Activated effector memory CD4-positive, alpha-beta T cell treated with Interleukin-2 at 50 U/mL for 16 hours (primary cell): ENCODE results near the gene ARHGAP22.

Source experiments
- DNase-seq: peaks from one replicate; pipeline ENCODE4 v3.0.0-alpha.2; 2020

ARHGAP22 gene

DNA sequence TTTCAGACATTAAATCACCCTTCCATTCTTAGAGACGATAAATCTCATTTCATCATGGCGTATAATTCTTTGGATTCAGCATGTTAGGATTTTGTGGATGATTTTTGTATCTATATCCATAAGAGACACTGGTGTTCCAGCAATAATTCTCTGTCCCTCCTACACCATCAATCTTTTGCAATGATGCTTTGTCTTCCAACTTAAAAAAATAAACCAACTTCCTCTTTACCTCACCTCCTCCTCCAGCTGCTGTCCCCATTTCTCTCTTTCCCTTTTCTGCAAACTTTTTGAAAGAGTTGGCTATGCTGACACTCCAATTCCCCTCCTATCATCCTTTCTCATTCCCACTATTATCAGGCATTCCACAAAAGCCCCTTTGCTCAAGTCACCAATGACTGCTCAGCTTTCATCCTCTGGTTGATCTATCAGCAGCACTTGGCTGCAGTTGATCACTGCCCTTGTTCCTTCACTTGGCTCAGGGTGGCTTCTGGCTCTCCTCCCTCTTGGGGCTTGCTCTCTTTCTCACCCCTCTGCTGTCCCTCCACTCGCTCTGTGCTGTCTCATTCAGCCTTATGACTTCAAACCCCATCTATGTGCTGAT is 130.0 kb downstream of the ARHGAP22 start:
- DNase-seq, result no peak

GRCh38 chr10:48473704-48474103 is 131.2 kb downstream of the ARHGAP22 start:
- no peak for DNase-seq

- no peak for DNase-seq
Measured at GRCh38 chr10:48472501-48473069, 132.3 kb downstream of the ARHGAP22 start.

DNA sequence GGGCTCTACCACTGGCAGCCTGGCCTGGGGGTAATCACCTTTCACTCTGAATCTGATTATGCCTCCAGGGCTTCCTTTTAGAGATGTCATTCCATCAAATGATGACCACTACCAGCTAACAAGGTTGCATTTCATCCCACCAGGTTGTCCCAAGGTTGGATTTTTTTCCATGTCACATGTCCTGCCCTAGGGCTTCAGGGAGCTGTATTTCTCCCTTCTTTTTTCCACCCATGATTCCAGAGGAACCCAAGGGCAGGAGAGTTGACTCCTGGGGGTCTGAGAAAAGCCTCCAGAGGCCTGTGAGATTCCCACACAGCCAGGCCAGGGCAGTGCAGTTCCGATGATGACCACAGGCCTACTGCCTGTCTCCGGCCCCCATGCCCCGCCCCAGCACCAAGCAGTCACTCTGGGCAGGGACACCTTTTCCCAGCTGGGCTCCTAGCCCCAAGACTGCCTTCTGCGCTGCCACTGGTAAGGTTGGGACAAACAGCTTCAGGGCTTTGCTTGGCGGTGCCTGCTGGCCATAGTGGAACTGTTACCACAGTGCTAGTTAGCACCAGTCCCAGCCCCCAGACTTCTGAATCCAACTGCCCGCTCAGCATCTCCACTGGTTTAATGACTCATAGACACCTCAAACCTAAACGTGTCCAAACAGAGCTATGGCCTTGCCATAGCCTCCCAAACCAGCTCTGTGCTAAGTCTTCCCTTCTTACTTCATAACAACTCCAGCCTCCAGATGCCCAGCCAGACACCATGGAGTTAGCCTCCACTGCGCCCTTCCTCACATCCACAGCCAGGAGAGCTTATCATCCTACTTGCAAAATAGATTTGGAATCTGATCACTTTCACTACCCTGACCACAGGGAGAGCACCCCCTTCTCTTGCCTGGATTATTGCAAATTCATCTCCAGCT is 133.7 kb downstream of the ARHGAP22 start:
- DNase-seq, result no peak

GRCh38 chr10:48470115-48470892 is 134.6 kb downstream of the ARHGAP22 start:
- no peak for DNase-seq

- DNase-seq, result no peak
Measured at GRCh38 chr10:48469516-48470020, 135.3 kb downstream of the ARHGAP22 start.

GRCh38 chr10:48468866-48469511 is 135.9 kb downstream of the ARHGAP22 start:
- DNase-seq, result no peak

- DNase-seq, result no peak
Measured at GRCh38 chr10:48468130-48468790, 136.6 kb downstream of the ARHGAP22 start.

- DNase-seq, result no peak
Measured at GRCh38 chr10:48467669-48468068, 137.2 kb downstream of the ARHGAP22 start.

GRCh38 chr10:48466611-48467240 is 138.1 kb downstream of the ARHGAP22 start:
- no peak for DNase-seq

GRCh38 chr10:48465860-48466521 is 138.9 kb downstream of the ARHGAP22 start:
- DNase-seq, result no peak

DNA sequence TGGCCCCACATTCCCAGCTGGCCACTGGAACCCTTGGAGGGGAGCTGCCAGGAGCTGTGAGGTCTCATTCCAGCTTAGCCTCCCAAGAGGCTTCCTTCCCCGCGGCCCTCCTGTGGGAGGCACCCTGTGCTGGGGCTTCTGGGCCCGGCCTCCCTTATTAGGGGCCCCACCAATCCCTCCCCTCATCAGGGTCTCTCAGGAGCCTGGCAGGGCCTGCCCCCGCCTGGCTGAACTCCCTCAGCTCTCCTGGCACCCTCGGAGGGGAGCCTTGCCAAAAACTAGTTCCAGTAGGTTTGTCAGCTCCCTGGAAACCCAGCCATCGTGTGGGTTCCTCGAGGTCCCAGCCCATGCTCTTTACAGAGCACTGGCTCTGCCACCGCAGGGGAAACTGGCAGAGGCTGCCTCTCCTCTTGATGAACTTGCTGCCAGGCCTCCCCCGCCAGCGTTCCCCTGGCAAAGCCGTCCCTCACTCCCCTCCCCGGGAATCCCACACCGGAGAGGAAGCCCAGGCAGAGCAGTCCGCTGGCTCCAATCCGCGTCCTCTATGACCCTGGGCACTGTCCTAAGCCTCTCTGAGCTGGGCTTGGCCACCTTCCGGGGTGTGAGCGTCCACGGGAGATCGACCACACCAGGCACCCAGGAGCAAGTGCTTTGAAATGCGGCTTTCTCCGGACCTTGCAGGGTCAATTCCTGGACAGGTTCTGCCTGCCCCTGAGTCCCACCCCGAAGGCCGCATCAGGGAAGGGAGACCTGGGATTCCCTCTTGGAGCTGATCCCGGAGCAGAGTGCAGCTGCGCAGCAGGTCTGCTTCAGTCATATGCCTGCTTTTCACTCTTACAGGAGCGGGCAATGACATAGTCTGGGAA is 139.8 kb downstream of the ARHGAP22 start:
- DNase-seq, result no peak

DNA sequence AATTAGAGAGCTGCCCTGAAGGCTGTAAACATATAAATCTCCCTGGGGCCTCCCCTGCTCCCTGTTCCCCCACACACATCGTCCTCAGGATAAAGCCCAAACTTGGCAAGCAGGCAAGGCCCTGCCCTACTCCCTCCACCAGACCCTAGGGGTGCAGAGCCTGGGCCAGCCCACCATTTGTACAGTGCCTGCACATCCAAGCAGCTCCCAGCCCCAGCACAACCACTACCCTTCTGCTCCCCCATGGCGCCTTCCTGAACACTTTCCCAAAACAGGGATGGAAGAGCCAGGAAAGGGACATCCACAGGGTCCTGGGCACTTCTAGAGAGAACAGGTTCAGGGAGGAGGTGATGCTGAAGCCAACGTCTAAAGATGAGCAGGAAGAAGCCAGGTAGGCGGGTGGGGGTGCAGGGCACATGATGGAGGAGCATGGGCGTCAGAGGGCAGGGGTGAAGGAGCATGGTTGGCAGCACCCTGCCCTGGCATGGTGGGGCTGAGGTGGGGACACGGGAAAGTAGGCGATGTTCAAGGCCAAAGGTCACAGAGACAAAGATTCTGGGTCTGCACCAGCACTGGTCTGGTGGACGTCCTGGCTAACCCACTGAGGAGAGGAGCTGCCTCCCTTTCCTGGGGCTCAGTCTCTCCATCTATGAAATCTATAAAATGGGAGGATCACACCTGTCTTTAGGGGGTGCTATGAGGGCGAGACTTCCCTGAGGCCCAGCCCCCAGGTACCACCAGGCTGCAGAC is 140.6 kb downstream of the ARHGAP22 start:
- no peak for DNase-seq

GRCh38 chr10:48463318-48464003 is 141.4 kb downstream of the ARHGAP22 start:
- DNase-seq, result no peak

GRCh38 chr10:48462482-48463020 is 142.3 kb downstream of the ARHGAP22 start:
- DNase-seq, result no peak

DNA sequence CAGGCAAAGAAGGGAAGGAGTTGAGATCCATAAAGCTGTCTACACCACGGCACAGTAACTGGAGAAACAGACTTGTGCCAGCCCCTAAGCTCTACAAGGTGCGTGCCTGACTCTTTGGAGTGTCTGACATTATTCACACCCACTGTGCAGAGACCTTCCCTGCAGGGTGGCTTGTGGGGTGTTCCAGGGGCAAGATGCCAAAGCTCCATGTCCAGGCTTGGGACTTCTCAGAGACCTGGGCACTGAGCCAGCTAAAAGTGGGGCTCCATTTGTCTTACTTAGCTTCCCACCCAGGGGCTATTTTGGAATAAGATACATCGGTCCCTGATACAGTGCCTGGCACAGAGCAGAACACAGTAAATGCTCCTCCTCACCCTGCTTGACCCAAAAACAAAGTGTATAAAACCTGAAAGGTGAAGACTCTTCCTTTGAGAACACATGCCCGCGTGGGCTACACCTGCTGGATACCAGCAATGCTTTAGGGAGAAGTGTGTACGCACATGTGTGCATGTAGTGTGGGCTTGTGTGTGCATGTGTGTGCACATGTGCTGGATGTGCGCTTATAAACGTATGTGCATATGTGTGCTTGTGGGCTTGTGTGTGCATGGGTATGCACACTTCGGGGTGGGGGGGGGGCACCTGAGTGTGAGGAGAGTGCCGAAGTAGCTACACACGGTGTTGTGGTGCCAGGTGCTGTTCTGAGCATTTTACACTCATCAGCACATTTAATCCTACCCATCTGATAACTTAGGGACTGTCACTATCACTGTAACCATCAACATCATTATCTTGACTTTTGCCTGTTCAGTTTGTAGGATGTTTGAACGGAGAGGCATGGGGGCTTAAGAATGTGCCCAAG is 143.0 kb downstream of the ARHGAP22 start:
- DNase-seq, result no peak

- DNase-seq, result no peak
Measured at GRCh38 chr10:48460182-48460581, 144.7 kb downstream of the ARHGAP22 start.
